Fibroblast of mammary gland (primary cell): ENCODE results near the gene CYTL1.
A peak's percentile ranks its signal among the peaks of the same experiment; 100 is the strongest.

Experiments used
- DNase-seq: peaks from one replicate; pipeline ENCODE4 v3.0.0-alpha.2; 2010; ENCODE audit warnings: low read depth
- H3K4me3 ChIP-seq: 2 replicates; pipeline ENCODE4 v1.5.1; 2011; ENCODE audit warnings: low read depth, mild to moderate bottlenecking, low read length, moderate library complexity; ENCODE audit not compliant: control insufficient read depth
- TF ChIP-seq, protein P1 (sequence below): conservative IDR thresholded peaks from 2 replicates; pipeline ENCODE4 v1.5.1; 2011; ENCODE audit warnings: low read depth, low read length, inconsistent platforms; ENCODE audit not compliant: control insufficient read depth, insufficient read depth

The CYTL1 gene

GRCh38 chr4:5043579-5043978 lies 24.3 kb upstream of the CYTL1 start:
- H3K4me3 ChIP-seq, result no peak overlapping the region

DNA sequence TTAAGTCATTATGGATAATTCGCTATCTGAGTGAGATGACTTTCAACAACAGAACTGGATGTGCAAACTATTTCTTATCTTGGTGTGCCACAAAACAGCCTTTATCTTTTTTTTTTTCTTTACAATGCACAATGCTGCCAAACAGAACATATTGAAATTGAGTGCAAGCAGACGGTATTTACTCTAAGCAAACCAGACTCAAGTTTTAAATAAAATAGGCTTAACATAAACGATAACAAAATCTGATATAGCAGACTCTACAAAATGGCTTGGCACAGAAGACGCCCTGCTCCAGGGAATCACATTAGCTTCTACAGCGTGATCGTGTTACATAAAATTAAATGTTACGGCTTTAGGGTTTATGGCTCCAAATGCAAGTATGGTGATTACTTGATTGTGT lies 22.4 kb upstream of the CYTL1 start:
- H3K4me3 ChIP-seq, result no peak overlapping the region
- TF ChIP-seq, protein P1, sequence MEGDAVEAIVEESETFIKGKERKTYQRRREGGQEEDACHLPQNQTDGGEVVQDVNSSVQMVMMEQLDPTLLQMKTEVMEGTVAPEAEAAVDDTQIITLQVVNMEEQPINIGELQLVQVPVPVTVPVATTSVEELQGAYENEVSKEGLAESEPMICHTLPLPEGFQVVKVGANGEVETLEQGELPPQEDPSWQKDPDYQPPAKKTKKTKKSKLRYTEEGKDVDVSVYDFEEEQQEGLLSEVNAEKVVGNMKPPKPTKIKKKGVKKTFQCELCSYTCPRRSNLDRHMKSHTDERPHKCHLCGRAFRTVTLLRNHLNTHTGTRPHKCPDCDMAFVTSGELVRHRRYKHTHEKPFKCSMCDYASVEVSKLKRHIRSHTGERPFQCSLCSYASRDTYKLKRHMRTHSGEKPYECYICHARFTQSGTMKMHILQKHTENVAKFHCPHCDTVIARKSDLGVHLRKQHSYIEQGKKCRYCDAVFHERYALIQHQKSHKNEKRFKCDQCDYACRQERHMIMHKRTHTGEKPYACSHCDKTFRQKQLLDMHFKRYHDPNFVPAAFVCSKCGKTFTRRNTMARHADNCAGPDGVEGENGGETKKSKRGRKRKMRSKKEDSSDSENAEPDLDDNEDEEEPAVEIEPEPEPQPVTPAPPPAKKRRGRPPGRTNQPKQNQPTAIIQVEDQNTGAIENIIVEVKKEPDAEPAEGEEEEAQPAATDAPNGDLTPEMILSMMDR, result no peak
- DNase-seq, result no peak

More at GRCh38 chr4:5043579-5043978, 24.3 kb upstream of the CYTL1 start:
- no peak for DNase-seq
- TF ChIP-seq, protein P1, result no peak

DNA sequence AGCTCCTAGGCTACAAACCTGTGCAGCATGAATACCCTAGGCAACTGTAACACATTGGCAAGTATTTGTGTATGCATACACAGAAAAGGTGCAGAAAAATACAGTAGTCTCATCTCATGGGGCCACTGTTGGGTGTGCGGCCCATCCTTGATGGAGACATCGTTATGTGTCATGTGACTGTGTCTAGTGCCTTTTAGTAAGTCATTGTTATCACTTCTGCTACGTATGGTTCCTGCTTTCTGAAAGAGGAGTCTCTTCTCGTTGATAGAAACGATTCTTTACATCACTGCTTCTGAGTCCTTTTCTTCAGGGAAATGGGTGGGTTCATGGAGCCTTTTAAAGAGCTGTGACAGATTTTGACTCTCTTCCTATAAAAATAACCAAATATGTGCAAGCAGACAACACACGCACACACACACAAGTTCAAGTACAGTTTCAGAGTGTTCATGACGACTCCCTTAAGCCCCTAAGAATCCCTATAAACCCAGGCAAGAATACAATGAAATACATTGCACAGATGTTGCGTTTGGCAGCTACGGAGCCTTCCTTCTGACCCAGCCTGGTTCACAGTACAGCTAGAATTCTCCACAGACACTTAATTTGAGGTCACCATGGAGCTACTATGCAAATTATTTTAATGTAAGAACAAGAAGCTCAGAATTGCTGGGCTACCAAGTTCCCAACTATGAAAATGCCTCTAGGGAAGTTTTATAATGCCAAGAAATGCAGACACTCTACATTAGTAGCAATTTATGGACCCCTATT lies 21.8 kb upstream of the CYTL1 start:
- H3K4me3 ChIP-seq, result no peak overlapping the region
- no peak for DNase-seq
- TF ChIP-seq, protein P1, result no peak

DNA sequence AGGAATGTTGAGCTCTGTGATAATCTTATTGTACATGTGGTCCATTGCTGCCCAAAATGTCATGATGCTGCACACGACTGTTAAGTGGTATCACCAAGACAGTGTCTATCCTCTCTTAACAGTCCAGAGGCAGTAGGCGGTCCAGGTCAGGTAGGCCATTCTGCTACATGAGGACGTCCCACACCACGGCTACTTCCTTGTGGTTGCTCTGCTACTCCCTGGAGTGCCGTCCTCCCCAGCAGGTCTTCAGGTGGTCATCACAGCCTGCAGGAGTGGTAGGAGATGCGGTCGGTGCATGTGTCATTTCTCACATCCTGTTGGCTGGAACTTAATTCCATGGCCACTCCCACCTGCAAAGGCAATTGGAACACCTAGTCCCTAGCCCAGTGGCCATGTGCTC lies 20.5 kb upstream of the CYTL1 start:
- TF ChIP-seq, protein P1, result no peak
- no peak for DNase-seq
- H3K4me3 ChIP-seq, result no peak overlapping the region

DNA sequence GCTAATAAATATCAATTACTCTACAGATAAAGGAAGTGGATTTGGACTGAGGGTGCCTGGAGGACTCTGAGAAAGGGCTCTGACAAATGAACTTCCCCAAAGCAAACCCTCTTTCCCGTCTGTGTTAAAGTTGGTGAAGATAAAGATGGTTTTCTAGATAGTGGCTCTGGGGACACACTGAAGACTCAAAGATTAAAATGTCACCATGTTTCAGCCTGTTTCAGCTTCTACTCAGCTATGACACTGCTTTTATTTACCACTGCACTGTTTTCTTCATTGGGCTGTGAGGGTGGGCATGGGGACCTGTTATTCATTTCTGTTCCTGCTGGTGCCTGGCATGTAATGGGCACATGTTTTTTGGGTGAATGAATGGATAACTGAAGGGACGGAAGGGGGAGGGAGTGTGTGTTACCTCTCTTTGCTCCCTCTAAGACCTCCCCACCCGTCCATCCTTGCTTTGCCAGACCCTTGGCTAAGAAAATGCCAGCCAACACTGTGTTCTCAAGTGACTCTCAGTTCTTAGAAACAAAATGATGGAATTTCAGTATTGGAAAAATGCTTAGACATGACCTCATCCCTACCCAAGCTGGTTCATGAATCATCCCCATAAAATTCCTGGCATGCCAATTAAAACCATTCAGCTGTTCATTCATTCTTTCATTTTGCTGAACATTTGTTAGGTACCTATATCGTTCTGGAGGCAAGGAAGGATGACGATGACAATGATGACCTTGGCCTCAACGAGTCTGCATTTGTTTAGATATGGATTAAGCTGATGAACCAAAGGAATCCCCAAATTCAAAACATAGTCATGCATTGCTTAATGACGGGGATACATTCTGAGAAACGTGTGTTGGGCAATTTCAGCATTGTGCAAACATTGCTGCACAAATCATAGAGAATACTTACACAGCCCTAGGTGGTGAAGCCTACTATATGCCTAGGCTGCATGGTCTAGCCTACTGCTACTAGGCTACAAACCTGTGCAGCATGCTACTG lies 18.6 kb upstream of the CYTL1 start:
- TF ChIP-seq, protein P1, result no peak
- DNase-seq, result peak; percentile 92
- no peak overlapping the region for H3K4me3 ChIP-seq

GRCh38 chr4:5036239-5036638 lies 17.0 kb upstream of the CYTL1 start:
- TF ChIP-seq, protein P1, result no peak
- DNase-seq, result peak; percentile 75
- no peak overlapping the region for H3K4me3 ChIP-seq
